HG03175 (cell line): ENCODE measurements around the gene ORC4.
A peak's percentile ranks its signal among the peaks of the same experiment; 100 is the strongest.

ENCODE experiments used
- ATAC-seq: cut with Tn5 transposase; IDR thresholded peaks from one replicate; pipeline ENCODE4 v1.9.1; 2021; ENCODE audit warnings: mild to moderate bottlenecking, moderate library complexity; ENCODE audit not compliant: unreplicated experiment

The ORC4 gene

DNA sequence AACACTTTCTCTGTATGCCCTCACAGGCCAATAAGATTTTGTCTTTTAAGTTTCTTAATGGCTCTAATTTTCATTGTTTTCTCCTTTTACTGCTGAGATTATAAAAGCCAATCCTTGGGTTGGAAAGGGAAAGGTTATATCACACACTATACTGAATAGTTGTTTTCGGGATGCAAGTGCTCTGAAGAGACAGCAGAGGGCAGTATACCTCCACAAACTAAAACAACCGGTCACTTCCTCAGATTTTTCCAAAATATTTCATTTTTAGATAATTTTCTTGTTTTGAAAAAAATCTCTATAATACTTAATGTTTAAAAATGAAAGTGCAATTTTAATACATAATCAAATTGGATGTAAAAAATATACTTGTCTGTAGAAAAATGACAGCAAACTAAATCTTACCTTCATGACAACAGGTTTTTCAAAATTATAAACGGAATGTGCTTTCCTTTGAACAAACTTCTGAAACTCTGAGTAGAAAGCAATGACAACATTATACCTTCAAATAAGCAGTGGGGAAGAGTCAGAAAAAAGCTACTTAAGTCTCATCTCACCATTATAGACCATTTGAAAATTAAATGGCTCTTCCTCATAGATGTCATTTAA is 82.7 kb downstream of the ORC4 start:
- ATAC-seq, result peak; percentile 65

DNA sequence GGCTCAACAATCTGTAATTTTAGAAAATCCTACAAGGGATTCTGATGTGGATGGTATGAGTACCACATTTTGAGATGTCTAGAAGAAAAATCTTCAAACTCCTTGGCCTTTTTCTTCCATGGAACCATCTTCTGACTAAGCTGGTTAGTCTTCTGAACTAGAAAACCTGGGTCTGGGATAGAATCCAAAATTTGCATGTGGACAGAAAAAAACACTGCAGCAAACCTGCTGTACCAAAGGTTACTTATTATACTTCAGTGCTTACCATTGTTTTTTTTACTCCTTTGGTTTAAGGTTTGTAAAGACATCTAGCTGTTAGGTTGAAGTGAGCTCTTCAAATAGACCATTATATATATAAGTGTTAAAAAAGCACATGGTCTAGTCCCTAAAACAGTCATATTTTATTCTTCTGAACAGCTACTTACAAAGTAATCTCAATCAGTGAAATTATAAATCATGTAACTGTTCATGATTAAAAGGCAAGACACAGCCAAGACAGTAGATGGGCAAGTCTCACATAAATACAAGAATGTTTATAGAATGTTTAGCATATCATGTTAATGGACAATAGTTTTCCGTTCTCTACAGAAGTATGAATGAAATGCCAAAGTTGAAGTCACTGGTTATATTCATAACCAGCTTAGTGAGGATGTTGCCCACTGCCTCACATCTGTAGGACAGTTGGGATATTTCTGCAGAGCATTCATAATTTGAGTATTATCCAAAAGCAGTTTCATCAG is 85.5 kb downstream of the ORC4 start:
- ATAC-seq, result no peak

DNA sequence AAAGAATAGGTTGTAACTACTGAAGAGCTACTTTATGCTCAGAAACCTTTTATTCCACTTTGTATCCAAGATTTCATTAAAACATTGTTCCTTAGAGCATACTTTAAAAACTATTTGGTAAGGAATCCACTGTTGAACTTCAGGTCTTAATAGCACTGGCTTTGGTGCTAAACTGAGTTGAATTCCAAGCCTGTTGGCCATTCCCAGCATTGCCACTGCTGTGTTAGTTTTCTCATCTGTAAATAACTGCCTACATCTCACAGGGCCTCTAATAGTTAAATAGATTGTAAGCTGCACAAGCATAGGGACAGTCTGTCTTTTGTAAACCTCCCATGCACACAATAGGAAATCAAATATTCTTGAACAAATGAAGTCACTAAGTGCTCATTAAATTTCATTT is 86.6 kb downstream of the ORC4 start:
- no peak for ATAC-seq

DNA sequence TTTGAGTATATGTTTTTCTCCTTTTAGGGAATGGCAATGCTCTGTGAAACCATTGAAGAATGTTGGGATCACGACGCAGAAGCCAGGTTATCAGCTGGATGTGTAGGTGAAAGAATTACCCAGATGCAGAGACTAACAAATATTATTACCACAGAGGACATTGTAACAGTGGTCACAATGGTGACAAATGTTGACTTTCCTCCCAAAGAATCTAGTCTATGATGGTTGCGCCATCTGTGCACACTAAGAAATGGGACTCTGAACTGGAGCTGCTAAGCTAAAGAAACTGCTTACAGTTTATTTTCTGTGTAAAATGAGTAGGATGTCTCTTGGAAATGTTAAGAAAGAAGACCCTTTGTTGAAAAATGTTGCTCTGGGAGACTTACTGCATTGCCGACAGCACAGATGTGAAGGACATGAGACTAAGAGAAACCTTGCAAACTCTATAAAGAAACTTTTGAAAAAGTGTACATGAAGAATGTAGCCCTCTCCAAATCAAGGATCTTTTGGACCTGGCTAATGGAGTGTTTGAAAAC is 93.4 kb downstream of the ORC4 start:
- ATAC-seq, result no peak

DNA sequence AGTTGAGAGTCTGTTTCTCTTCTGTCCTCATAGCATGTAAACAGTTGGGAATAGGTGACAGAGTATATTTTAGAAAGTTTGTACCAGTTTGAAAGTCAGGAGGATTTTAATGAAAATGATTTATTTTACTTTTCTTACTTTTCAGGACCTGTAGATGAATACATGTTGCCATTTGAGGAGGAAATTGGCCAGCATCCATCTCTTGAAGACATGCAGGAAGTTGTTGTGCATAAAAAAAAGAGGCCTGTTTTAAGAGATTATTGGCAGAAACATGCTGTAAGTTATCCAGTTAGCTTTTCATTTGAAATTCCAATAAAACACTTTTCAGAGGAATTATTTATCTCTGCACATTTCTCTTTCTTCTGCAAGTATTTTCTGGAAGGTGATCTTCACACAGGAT is 94.7 kb downstream of the ORC4 start:
- ATAC-seq, result no peak

DNA sequence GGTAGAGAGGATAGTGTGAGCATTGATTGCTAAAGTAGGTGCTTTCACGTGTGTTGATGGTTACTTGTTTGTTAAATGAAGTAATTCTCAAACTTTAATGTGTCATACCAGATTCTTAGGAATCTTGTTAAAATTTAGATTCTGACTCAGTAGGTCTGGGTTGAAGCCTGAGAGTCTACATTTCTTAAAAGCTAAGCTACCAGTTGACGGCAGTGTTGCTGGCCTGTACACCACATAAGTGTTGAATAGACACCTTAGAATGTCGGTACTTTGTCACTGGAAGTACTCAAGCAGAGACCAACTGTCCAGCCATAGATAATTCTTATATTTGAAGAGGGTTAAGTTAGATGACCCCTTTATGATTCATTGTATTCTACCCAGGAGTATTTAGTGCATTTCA is 95.9 kb downstream of the ORC4 start:
- no peak for ATAC-seq

DNA sequence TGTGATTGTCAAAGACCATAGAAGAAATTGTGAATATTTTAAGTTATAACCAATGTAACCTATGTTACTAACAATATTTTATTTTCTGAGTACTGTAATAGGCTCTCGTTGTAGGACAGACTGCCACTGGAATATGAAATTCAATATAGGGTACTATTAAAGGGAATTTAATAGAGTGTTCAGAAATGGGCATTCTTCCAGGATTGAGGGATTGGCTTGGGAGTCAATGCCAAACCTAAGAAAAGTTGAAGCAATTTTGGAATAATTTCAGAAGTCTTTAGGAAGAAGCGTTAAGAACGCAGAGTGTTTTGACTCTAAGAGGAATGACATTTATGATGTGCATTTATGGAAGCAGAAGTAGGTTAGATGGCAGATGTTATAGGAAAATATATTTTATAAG is 96.7 kb downstream of the ORC4 start:
- ATAC-seq, result no peak

DNA sequence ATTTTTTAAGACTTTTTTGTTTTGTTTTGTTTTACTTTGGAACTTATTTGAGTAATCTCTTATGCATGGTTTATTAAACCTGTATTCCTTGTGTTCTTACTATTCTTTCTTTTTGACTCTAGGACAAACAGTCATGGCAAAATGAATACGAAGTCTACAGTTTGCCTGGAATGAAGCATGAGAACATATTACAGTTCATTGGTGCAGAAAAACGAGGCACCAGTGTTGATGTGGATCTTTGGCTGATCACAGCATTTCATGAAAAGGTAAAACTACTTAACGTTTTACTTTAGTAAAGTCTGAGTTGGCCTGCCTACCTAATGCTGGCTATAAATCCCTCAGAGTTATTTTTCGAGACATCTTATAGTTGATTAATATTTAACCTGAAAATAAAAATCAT is 103.4 kb downstream of the ORC4 start:
- ATAC-seq, result no peak

DNA sequence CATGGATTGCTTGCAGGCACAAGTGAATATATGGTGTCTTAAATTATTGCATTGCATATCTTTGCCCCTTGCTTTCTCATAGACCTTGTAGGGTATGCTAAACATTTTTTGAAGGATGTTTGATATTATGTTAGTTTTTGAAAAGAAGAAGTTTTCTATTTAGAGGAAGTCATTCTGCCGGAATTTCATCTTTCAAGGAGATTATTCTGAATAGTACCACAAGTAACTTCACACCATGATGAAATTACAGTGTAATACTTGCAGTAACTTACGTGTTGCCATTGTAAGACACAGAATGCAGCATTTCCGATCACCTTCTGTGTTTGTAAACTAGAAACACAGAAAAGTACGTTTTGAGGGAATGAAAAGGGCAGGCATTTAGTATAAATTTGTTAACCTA is 103.8 kb downstream of the ORC4 start:
- ATAC-seq, result no peak

DNA sequence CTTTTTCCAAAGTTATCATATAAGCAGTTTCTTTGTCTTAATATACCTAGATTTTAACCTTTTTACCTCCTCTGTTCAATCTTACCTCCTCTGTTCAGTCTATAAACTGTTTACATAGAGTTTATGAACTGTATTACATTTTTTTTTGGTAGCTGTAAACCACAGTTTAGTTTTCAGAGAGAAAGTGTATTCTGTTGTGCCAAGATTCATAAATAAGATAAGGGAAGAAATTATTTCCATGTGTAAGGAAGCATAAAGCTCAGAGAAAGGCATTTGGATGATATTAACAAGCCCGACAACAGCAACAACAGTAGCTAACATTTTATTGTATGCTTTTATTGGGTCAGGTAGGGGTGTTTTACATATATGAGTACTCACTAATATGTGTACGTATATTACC is 104.5 kb downstream of the ORC4 start:
- no peak for ATAC-seq

DNA sequence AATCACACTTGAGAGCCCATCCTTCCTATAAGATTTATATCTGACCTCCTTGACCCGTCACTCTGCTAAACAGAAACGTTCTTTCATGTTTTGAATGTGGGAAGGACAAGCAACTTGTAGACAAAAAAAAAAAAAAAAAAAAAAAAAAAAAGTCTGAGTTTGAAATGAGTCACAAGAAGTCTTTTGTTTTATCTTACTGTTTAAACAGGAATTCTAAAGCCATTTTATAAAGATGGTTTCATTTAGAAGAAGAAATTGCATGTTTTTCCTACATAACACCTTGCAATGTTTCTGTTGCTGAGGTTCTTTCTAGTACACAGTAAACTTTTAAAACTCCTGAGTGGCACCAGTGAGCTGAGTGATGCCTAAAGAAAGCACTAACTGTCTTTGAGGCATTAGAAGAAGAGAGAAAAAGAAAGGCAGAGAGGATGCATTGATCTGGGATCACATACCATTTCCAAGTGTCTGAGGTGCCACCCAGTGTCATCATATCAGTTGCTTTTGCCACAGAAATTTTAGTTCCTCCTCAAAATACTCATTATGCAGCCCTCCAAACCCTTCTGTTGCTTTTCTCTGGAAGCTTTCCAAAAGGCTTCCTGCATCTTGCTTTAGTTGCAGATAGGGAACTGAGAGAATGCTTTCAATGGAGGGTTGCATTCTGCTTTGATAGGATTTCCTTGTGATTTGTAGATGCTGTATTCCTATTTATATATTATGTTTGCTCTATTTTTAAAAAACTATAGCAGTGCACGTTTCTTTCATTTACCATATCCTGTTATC is 106.6 kb downstream of the ORC4 start:
- no peak for ATAC-seq

DNA sequence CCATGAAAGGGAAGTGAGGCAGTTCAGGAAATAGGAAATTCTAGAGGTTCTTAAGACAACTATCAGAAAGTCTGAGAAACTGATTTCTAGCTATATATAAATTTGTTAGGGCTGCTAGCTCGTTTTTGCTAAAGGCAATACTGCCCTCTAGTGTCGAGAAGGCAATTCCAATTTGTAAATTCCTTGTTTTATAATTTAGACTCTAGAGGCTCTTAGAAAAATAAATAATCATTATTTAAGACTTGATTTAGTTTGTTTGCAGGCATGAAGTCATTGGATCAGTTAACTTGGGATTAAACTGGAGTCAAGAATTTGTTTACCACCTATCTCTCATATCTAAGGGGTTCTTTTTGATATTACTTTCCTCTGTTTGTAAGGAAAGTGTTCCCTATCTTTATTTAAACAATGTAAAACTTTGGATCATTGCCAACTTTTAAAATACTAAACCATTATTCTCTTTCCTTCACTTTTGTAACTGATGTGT is 109.5 kb downstream of the ORC4 start:
- peak; percentile 67 for ATAC-seq

DNA sequence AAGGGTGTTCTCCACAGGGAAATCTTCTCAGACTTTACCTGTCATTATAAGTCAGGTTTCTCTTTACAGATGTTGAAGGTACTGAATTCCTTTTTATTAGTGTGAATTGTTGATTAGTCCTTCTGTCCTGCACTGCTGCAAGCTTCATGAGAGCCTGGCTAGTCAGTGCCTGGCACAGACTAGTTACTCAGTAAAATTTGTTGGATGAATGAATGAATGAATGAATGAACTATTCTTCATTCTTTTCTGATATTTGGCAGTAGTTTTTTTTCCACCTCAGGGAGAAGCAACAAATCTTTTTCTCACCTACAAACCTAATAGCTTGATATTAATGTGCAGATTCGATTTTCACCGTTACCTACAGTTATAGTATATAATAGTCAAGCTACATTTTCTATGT is 111.4 kb downstream of the ORC4 start:
- ATAC-seq, result no peak

DNA sequence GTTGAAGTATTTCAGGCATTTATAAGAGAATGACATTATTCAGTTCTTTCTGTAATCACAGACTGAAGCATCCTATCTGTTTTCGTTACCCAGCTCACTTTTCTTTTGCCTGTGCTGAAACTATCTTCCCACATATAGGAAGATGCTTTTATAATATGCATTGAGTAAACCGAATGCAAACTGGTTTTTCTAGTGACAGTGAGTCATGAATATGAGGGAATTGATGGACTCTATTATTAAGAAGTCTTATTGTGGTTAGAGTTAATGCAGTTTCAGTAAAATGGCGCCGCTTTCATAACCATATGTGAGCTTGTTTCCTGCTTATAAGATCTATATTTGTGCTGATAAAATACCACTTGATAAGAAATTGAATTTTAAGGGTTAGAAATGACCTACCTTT is 116.5 kb downstream of the ORC4 start:
- no peak for ATAC-seq

DNA sequence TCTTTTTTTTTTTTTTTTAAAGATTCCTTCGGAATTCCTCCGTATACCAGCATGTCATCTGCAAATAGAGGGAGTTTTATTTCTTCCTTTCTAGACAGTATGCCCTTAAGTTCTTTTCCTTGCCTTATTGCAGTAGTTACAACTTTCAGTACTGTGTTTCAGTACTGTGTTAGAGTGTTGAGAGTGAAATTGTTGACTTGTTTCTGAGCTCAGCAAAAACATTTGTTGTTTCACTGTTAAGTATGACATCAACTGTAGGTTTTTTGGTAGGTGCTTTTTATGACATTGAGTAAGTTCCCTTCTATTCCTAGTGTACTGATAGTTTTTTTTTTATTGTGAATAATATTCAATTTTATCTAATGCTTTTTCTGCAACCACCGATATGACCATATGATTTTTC is 131.9 kb downstream of the ORC4 start:
- ATAC-seq, result no peak

DNA sequence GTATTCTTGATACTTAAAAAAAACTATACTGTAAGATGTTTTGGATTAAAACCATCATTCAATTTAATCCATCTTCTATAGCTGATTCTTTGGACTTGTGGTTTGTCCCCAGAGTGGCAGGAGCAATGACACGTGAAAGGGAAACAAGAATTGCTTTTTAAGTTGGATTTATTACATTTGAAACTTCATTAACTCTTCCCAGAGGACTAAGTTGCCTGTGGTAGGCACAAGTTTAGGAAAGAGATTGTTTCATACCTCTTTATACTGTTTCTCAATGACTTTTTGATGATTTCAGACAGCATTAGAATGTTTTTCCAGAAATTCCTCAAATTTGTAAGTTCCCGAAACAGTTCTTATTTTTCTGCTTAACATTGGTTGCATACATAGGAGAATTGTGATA is 134.4 kb downstream of the ORC4 start:
- ATAC-seq, result no peak

DNA sequence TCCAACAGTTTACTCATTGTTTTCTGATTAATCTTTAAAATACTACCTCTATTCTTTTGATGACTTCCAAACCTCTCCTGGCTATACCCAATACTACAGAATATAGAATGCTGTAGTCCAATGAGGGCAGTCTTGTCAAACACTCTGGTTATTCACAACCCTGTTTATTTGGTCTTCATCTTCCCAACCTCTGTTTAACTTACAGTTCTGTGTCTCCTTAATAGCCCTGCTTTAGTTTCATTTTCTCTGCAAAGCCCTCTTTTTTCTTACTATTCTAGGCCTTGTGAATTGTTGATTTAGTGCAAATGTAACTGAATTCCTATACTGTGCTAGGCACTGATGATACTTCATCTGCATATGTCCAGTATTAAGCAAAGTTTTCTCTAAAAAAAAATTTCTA is 135.7 kb downstream of the ORC4 start:
- no peak for ATAC-seq

DNA sequence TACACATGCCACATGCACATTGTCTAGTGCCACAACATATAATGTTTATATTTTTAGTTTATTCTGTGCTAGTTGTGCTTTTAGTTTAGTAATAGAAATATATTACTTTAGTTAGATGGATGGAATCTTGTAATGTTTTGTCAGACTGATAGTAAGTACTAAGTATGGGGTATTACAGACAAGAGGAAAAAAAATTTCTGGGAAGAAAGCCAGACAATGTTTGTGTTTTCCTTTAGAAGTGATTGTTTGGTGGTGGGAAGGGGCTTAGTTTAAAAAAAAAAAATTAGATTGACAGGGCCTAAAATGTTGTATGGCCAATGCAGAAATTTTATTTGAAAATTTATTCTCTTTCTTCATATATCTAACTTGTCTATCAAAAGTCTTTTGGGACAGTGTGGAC is 137.9 kb downstream of the ORC4 start:
- no peak for ATAC-seq
